ENCODE results near the gene KIF6.

GRCh38 chr6:39642270-39642669, 82.9 kb downstream of the KIF6 start:
- TF ChIP-seq POLR2AphosphoS5 (IDR thresholded peaks at IDR 0.05) (no peak), POLR2A (IDR thresholded peaks at IDR 0.05) (no peak), CTCF (IDR thresholded peaks at IDR 0.05) (no peak)

Measured in gastroesophageal sphincter (tissue), 3 donors.